ENCODE data around the gene NCR3LG1. TPM values are rescaled to one million over a fixed set of nuclear protein-coding genes. Genes with fewer than 3 reads are reported as not detected.

NCR3LG1 gene
- total RNA-seq, 1 donor from 2014 or later, result 0.51 TPM

- peaks cover 40% of the 10 kb centered on the region for H3K36me3 Mint-ChIP-seq (ENCODE audit: unreplicated experiment)
- TF ChIP-seq CTCF (IDR thresholded peaks at IDR 0.05; ENCODE audit: partially characterized antibody, unreplicated experiment), result no peak
These were observed 18.2 kb downstream of the NCR3LG1 start for GRCh38 chr11:17369684-17370243.

GRCh38 chr11:17371614-17372013 is 20.0 kb downstream of the NCR3LG1 start:
- peaks cover 40% of the 10 kb centered on the region for H3K36me3 Mint-ChIP-seq (ENCODE audit: unreplicated experiment)
- H3K4me3 Mint-ChIP-seq (ENCODE audit: unreplicated experiment), result no peak overlapping the region
- TF ChIP-seq CTCF (IDR thresholded peaks at IDR 0.05; ENCODE audit: partially characterized antibody, unreplicated experiment), result no peak
- H3K27me3 Mint-ChIP-seq (ENCODE audit: unreplicated experiment), result no peaks in the 10 kb centered on the region
- no peak overlapping the region for H3K27ac Mint-ChIP-seq (ENCODE audit: unreplicated experiment)
- peaks cover 10% of the 10 kb centered on the region for H3K9me3 Mint-ChIP-seq (ENCODE audit: unreplicated experiment)
- H3K4me1 Mint-ChIP-seq (ENCODE audit: low read depth, unreplicated experiment), result no peaks in the 10 kb centered on the region
- no peak for DNase-seq

More at GRCh38 chr11:17369684-17370243, 18.2 kb downstream of the NCR3LG1 start:
- no peaks in the 10 kb centered on the region for H3K4me1 Mint-ChIP-seq (ENCODE audit: low read depth, unreplicated experiment)
- no peaks in the 10 kb centered on the region for H3K27me3 Mint-ChIP-seq (ENCODE audit: unreplicated experiment)
- H3K4me3 Mint-ChIP-seq (ENCODE audit: unreplicated experiment), result no peak overlapping the region
- DNase-seq, result no peak
- H3K27ac Mint-ChIP-seq (ENCODE audit: unreplicated experiment), result no peak overlapping the region
- peaks cover 10% of the 10 kb centered on the region for H3K9me3 Mint-ChIP-seq (ENCODE audit: unreplicated experiment)

DNA sequence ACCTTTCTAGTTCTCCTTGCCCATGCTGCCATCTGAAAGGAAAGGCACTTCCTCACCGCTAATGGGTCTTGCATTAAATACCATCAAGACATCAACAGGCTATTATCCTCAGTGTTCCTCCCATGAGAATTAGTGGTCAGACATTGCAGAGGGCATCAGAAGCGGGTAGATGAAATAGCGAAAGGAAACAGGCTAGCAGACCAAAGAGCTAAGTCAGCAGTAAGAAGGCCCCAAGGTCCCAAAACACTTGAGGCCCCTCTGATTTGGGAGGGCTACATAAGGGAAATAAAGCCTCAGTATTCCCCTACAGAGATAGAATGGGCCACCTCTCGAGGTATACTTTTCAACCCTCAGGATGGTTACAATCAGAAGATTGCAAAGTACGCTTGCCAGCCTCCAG is 23.9 kb downstream of the NCR3LG1 start:
- Mint-ChIP-seq H3K4me1 (ENCODE audit: low read depth, unreplicated experiment) (no peaks in the 10 kb centered on the region), H3K36me3 (ENCODE audit: unreplicated experiment) (peaks cover 27% of the 10 kb centered on the region), H3K27ac (ENCODE audit: unreplicated experiment) (no peak overlapping the region), H3K4me3 (ENCODE audit: unreplicated experiment) (no peak overlapping the region), H3K9me3 (ENCODE audit: unreplicated experiment) (peaks cover 11% of the 10 kb centered on the region), H3K27me3 (ENCODE audit: unreplicated experiment) (no peaks in the 10 kb centered on the region)
- no peak for DNase-seq
- TF ChIP-seq CTCF (IDR thresholded peaks at IDR 0.05; ENCODE audit: partially characterized antibody, unreplicated experiment), result no peak

DNA sequence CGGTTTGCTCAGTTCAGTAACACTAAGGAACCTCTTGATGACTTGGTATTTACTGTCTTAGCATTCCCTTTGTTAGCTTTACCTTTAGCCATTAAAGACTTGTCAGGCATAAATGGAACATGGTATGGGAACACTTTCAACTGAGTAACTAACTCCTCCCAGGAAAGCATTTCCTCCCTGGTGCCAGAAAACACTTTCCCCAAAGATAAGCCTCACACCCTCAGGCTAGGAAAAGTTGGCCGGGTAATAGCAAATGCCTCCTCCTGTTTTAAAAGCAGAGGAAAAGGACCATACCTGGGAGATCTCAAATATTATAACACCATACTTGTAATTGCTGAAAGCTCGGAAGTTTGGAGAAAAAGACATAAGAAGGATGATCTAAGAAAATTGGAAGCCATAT is 24.9 kb downstream of the NCR3LG1 start:
- TF ChIP-seq CTCF (IDR thresholded peaks at IDR 0.05; ENCODE audit: partially characterized antibody, unreplicated experiment), result no peak
- H3K4me3 Mint-ChIP-seq (ENCODE audit: unreplicated experiment), result no peak overlapping the region
- H3K27me3 Mint-ChIP-seq (ENCODE audit: unreplicated experiment), result peaks cover 2% of the 10 kb centered on the region
- no peak overlapping the region for H3K27ac Mint-ChIP-seq (ENCODE audit: unreplicated experiment)
- DNase-seq, result no peak
- H3K4me1 Mint-ChIP-seq (ENCODE audit: low read depth, unreplicated experiment), result peaks cover 2% of the 10 kb centered on the region
- peaks cover 18% of the 10 kb centered on the region for H3K36me3 Mint-ChIP-seq (ENCODE audit: unreplicated experiment)
- peaks cover 5% of the 10 kb centered on the region for H3K9me3 Mint-ChIP-seq (ENCODE audit: unreplicated experiment)

GRCh38 chr11:17378655-17379054 is 27.1 kb downstream of the NCR3LG1 start:
- peaks cover 6% of the 10 kb centered on the region for H3K36me3 Mint-ChIP-seq (ENCODE audit: unreplicated experiment)
- H3K4me3 Mint-ChIP-seq (ENCODE audit: unreplicated experiment), result no peak overlapping the region
- H3K27ac Mint-ChIP-seq (ENCODE audit: unreplicated experiment), result no peak overlapping the region
- peaks cover 5% of the 10 kb centered on the region for H3K9me3 Mint-ChIP-seq (ENCODE audit: unreplicated experiment)
- DNase-seq, result no peak
- H3K4me1 Mint-ChIP-seq (ENCODE audit: low read depth, unreplicated experiment), result peaks cover 4% of the 10 kb centered on the region
- peaks cover 3% of the 10 kb centered on the region for H3K27me3 Mint-ChIP-seq (ENCODE audit: unreplicated experiment)
- TF ChIP-seq CTCF (IDR thresholded peaks at IDR 0.05; ENCODE audit: partially characterized antibody, unreplicated experiment), result no peak

Data from glutamatergic neuron (in vitro differentiated cells).